HCT116 (cell line): ENCODE results near the gene TAF11. TPM values are rescaled to one million over a fixed set of nuclear protein-coding genes. Genes with fewer than 3 reads are reported as not detected.

Experiments used
- ATAC-seq: fragments of 200-7000 bp; cut with Tn5 transposase; 2 replicates; pipeline ENCODE4 v1.9.1; 2020; ENCODE audit warnings: mild to moderate bottlenecking, moderate library complexity
- BruUV-seq: library from RNA; stranded (reverse); fragments of 400-500 nt; replicated peaks from 2 replicates; lab custom pipeline; 2021; lab: Mats Ljungman, UMichigan
- CTCF ChIA-PET: fragments of 300-600 bp; sonication (Branson Sonifier 250); formaldehyde crosslinking; loops from one replicate; lab custom pipeline; 2021; ENCODE audit warnings: antibody characterized with exemption; lab: Charles Lee
- POLR2A ChIA-PET: fragments of 300-600, 350-600 bp; sonication (Branson Sonifier 250); formaldehyde crosslinking; loops from one replicate; lab custom pipeline; 2021; ENCODE audit warnings: antibody characterized with exemption; lab: Charles Lee
- RAD21 ChIA-PET, 2 experiments: fragments of 300-600 bp; sonication (Branson Sonifier 250); formaldehyde crosslinking; loops; one replicate each; lab custom pipeline; 2023; ENCODE audit warnings: low total read pairs in 2 of 2; ENCODE audit not compliant: uncharacterized antibody in 2 of 2, unreplicated experiment in 2 of 2, low non-redundant PET in 1 of 2; lab: Charles Lee
- DNase-seq: peaks from one replicate; pipeline ENCODE4 v3.0.0-alpha.2; 2010; ENCODE audit warnings: low read depth, low spot score
- H2AFZ ChIP-seq: fragments of 200-600 bp; shearing (Covaris generic), sonication (generic); 2 replicates; pipeline ENCODE4 v1.6.1; 2017; ENCODE audit warnings: low read depth, mixed run types, mixed read lengths, antibody characterized with exemption, low read length; ENCODE audit not compliant: poor library complexity, severe bottlenecking
- H3K27ac ChIP-seq: 2 replicates; pipeline ENCODE4 v1.5.1; 2012; ENCODE audit warnings: low read depth, low read length
- H3K27me3 ChIP-seq: fragments of 200-600 bp; sonication (generic); 2 replicates; pipeline ENCODE4 v1.6.1; 2016; ENCODE audit warnings: mixed run types, low read length, mixed read lengths; ENCODE audit not compliant: insufficient read depth
- H3K36me3 ChIP-seq, 2 experiments: fragments of 200-500 bp in 1 of 2; fragments of 200-600 bp in 1 of 2; sonication (Bioruptor generic) in 1 of 2; sonication (generic) in 1 of 2; 2 replicates each; pipeline versions ENCODE4 v1.5.1 to v1.6.1; 2014 to 2016; ENCODE audit warnings: low read length in 2 of 2, inconsistent platforms in 1 of 2, mixed read lengths in 1 of 2, mixed run types in 1 of 2; ENCODE audit not compliant: insufficient read depth in 2 of 2, control insufficient read depth in 1 of 2
- H3K4me1 ChIP-seq, 2 experiments: fragments of 200-600 bp in 1 of 2; sonication (generic) in 1 of 2; 2 replicates each; pipeline versions ENCODE4 v1.5.1 to v1.6.1; 2012 to 2017; ENCODE audit warnings: low read length in 2 of 2, inconsistent platforms in 1 of 2, mild to moderate bottlenecking in 1 of 2, mixed read lengths in 1 of 2, mixed run types in 1 of 2, moderate library complexity in 1 of 2; ENCODE audit not compliant: insufficient read depth in 2 of 2, control insufficient read depth in 1 of 2
- H3K4me2 ChIP-seq: fragments of 200-600 bp; sonication (generic); 2 replicates; pipeline ENCODE4 v1.6.1; 2017; ENCODE audit warnings: mixed run types, low read length, mixed read lengths
- H3K4me3 ChIP-seq, 2 experiments: fragments of 200-600 bp in 1 of 2; sonication (generic) in 1 of 2; replicated peaks in 1 of 2; 2 replicates each; pipeline ENCODE4 v1.5.1; 2011 to 2016; ENCODE audit warnings: low read length in 2 of 2, control low read depth in 1 of 2, low read depth in 1 of 2, mild to moderate bottlenecking in 1 of 2, mixed read lengths in 1 of 2, mixed run types in 1 of 2
- H3K79me2 ChIP-seq: fragments of 200-600 bp; sonication (generic); 2 replicates; pipeline ENCODE4 v1.6.1; 2017; ENCODE audit warnings: mild to moderate bottlenecking, mixed run types, low read length, moderate library complexity, mixed read lengths; ENCODE audit not compliant: insufficient read depth
- H3K9ac ChIP-seq: fragments of 200-600 bp; sonication (generic); 2 replicates; pipeline ENCODE4 v1.6.1; 2016; ENCODE audit warnings: low read length, mixed read lengths
- H3K9me2 ChIP-seq: fragments of 200-600 bp; sonication (generic), shearing (Covaris generic); 2 replicates; pipeline ENCODE4 v1.6.1; 2017; ENCODE audit warnings: mixed run types, mild to moderate bottlenecking, moderate library complexity; ENCODE audit not compliant: insufficient read depth
- H3K9me3 ChIP-seq, 2 experiments: fragments of 200-500 bp in 1 of 2; fragments of 200-600 bp in 1 of 2; sonication (Bioruptor generic) in 1 of 2; sonication (generic) in 1 of 2; 2 replicates each; pipeline ENCODE4 v1.6.1; 2014 to 2017; ENCODE audit warnings: low read length in 2 of 2, mixed read lengths in 2 of 2, inconsistent platforms in 1 of 2, low read depth in 1 of 2, mild to moderate bottlenecking in 1 of 2, mixed run types in 1 of 2, moderate library complexity in 1 of 2; ENCODE audit not compliant: control insufficient read depth in 1 of 2, insufficient read depth in 1 of 2
- H4K20me1 ChIP-seq: fragments of 200-600 bp; sonication (generic), shearing (Covaris generic); 2 replicates; pipeline ENCODE4 v1.6.1; 2017; ENCODE audit warnings: mixed run types, mild to moderate bottlenecking, moderate library complexity; ENCODE audit not compliant: insufficient read depth
- CEBPB ChIP-seq: IDR thresholded peaks from 2 replicates; pipeline ENCODE4 v1.6.1; 2012; ENCODE audit warnings: low read depth
- EGR1 ChIP-seq: IDR thresholded peaks from 2 replicates; pipeline ENCODE4 v1.6.1; 2012; ENCODE audit warnings: low read depth
- ELF1 ChIP-seq: IDR thresholded peaks from 2 replicates; pipeline ENCODE4 v1.6.1; 2012; ENCODE audit warnings: low read depth, borderline replicate concordance
- EZH2 ChIP-seq: fragments of 200-600 bp; sonication (generic); IDR thresholded peaks from 2 replicates; pipeline ENCODE4 v1.6.1; 2017; ENCODE audit warnings: antibody characterized with exemption, mixed run types
- FOSL1 ChIP-seq: IDR thresholded peaks from 2 replicates; pipeline ENCODE4 v1.6.1; 2012; ENCODE audit warnings: low read depth
- JUND ChIP-seq: IDR thresholded peaks from 2 replicates; pipeline ENCODE4 v1.6.1; 2012
- POLR2A ChIP-seq: IDR thresholded peaks from 2 replicates; pipeline ENCODE4 v1.7.0; 2011; ENCODE audit warnings: borderline replicate concordance; ENCODE audit not compliant: insufficient read depth, insufficient read length; ENCODE audit errors: extremely low read depth
- POLR2AphosphoS5 ChIP-seq: IDR thresholded peaks from 2 replicates; pipeline ENCODE4 v1.6.1; 2011; ENCODE audit warnings: mild to moderate bottlenecking, low read depth, low read length, moderate library complexity
- RAD21 ChIP-seq: IDR thresholded peaks from 2 replicates; pipeline ENCODE4 v1.6.1; 2012; ENCODE audit warnings: low read depth, mild to moderate bottlenecking
- SP1 ChIP-seq: IDR thresholded peaks from 2 replicates; pipeline ENCODE4 v1.6.1; 2012; ENCODE audit warnings: low read depth
- SRF ChIP-seq: IDR thresholded peaks from 2 replicates; pipeline ENCODE4 v1.6.1; 2012; ENCODE audit warnings: low read depth
- TCF7L2 ChIP-seq: IDR thresholded peaks from 2 replicates; pipeline ENCODE4 v1.7.0; 2011; ENCODE audit warnings: borderline replicate concordance, inconsistent platforms; ENCODE audit not compliant: insufficient read depth, insufficient read length; ENCODE audit errors: extremely low read depth
- YY1 ChIP-seq: IDR thresholded peaks from 2 replicates; pipeline ENCODE4 v1.6.1; 2011; ENCODE audit warnings: low read length, low read depth, moderate library complexity, mild to moderate bottlenecking; ENCODE audit not compliant: insufficient replicate concordance; ENCODE audit errors: extremely low read depth
- ZFX ChIP-seq: fragments of 450-650 bp; IDR thresholded peaks from 2 replicates; pipeline ENCODE4 v1.6.1; 2017
- ZNF274 ChIP-seq: fragments of 200-500 bp; sonication (Bioruptor generic); IDR thresholded peaks from 2 replicates; pipeline ENCODE4 v1.6.1; 2014; ENCODE audit warnings: mild to moderate bottlenecking, low read depth, low read length, inconsistent platforms
- intact Hi-C: fragments of 100-400 bp; cut with micrococcal nuclease; formaldehyde crosslinking; loops from 2 replicates; pipeline ENCODE4 v1.10.0; 2022
- total RNA-seq: library from RNA; stranded (reverse); gene quantifications from one replicate; pipeline ENCODE4 v1.2.1, GENCODE V29; 2021; ENCODE audit not compliant: unreplicated experiment
- TF ChIP-seq, protein P1 (sequence below): IDR thresholded peaks from 2 replicates; pipeline ENCODE4 v1.6.1; 2012
- TF ChIP-seq, protein P2 (sequence below), 3 experiments: fragments of 200-600 bp in 1 of 3; sonication (generic) in 1 of 3; IDR thresholded peaks in 2 of 3; conservative IDR thresholded peaks in 1 of 3; 2 replicates each; pipeline ENCODE4 v1.5.1; 2012 to 2017; ENCODE audit warnings: low read depth in 2 of 3, low read length in 2 of 3, antibody characterized with exemption in 1 of 3, borderline replicate concordance in 1 of 3, control low read depth in 1 of 3, mild to moderate bottlenecking in 1 of 3, mixed read lengths in 1 of 3, mixed run types in 1 of 3, moderate library complexity in 1 of 3; ENCODE audit not compliant: insufficient read depth in 1 of 3
- TF ChIP-seq, protein P3 (sequence below): IDR thresholded peaks from 2 replicates; pipeline ENCODE4 v1.6.1; 2011; ENCODE audit warnings: mild to moderate bottlenecking, low read length, moderate library complexity; ENCODE audit not compliant: insufficient replicate concordance; ENCODE audit errors: extremely low read depth
- TF ChIP-seq, protein P4 (sequence below): IDR thresholded peaks from 2 replicates; pipeline ENCODE4 v1.6.1; 2012; ENCODE audit warnings: low read depth
- TF ChIP-seq, protein P5 (sequence below): IDR thresholded peaks from 2 replicates; pipeline ENCODE4 v1.6.1; 2012

The TAF11 gene
- total RNA-seq, 1 experiment from 2014 or later: 23.7 TPM

DNA sequence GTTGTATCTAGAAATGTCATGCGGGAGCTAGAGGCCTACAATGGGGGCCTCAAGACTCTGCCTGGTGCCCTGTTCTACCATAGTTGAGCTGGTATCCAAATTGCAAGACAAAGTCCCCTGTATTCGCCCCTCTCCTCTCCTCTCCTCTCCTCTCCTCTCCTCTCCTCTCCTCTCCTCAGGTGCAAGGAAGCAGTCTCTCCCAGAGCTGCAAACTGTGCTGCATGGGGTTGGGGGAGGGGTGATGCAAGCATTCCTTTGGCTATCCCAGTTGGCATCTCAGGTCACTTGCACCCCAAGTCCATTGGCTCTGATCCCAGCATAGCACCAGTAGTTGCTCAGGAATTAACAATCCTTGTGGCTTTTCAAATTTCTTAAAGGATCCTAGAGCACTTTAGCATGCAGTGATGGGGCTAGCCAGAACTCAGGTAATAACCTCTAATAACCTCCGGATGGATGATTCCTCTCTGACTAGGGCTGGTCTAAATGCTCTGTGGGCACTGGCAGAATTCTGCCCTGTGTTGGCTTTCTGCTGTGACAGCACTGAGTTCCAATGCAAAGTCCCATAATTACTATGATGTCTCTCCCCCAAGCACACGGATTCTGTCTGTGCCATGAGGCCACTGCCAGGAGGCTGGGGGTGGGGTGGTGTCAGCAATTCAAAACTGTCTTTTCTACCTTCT lies 35.3 kb downstream of the TAF11 start:
- no peak overlapping the region for H3K9ac ChIP-seq
- ATAC-seq: no peak
- no peaks in the 10 kb centered on the region for H4K20me1 ChIP-seq
- H3K9me2 ChIP-seq: no peaks in the 10 kb centered on the region
- no peak overlapping the region for H3K27ac ChIP-seq
- no peak overlapping the region for H3K4me2 ChIP-seq
- POLR2A ChIA-PET: no interaction called here
- H2AFZ ChIP-seq: no peak overlapping the region
- H3K27me3 ChIP-seq: no peaks in the 10 kb centered on the region
- BruUV-seq: no TSS peak
- H3K79me2 ChIP-seq: no peaks in the 10 kb centered on the region
- no peaks in the 10 kb centered on the region for H3K4me1 ChIP-seq
- RAD21 ChIA-PET: no interaction called here
- H3K4me3 ChIP-seq: no peak overlapping the region
- CTCF ChIA-PET: no interaction called here
- DNase-seq: no peak
- intact Hi-C loops: no loop called here
- H3K9me3 ChIP-seq: no peaks in the 10 kb centered on the region
- TF ChIP-seq SP1: no peak
- TF ChIP-seq, protein P1, sequence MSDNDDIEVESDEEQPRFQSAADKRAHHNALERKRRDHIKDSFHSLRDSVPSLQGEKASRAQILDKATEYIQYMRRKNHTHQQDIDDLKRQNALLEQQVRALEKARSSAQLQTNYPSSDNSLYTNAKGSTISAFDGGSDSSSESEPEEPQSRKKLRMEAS: no peak
- TF ChIP-seq, protein P2, sequence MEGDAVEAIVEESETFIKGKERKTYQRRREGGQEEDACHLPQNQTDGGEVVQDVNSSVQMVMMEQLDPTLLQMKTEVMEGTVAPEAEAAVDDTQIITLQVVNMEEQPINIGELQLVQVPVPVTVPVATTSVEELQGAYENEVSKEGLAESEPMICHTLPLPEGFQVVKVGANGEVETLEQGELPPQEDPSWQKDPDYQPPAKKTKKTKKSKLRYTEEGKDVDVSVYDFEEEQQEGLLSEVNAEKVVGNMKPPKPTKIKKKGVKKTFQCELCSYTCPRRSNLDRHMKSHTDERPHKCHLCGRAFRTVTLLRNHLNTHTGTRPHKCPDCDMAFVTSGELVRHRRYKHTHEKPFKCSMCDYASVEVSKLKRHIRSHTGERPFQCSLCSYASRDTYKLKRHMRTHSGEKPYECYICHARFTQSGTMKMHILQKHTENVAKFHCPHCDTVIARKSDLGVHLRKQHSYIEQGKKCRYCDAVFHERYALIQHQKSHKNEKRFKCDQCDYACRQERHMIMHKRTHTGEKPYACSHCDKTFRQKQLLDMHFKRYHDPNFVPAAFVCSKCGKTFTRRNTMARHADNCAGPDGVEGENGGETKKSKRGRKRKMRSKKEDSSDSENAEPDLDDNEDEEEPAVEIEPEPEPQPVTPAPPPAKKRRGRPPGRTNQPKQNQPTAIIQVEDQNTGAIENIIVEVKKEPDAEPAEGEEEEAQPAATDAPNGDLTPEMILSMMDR (IDR thresholded peaks at IDR 0.05 in 2 of 3, conservative IDR thresholded peaks at IDR 0.05 in 1 of 3; ENCODE audit: borderline replicate concordance in 1 of 3, insufficient read depth in 1 of 3, low read depth in 2 of 3, low read length in 2 of 3): no peak
- TF ChIP-seq JUND: no peak
- TF ChIP-seq ELF1: no peak
- no peak for TF ChIP-seq EGR1
- TF ChIP-seq ZFX: no peak
- no peak for TF ChIP-seq FOSL1
- no peak for TF ChIP-seq TCF7L2
- TF ChIP-seq CEBPB: no peak
- TF ChIP-seq, protein P3, sequence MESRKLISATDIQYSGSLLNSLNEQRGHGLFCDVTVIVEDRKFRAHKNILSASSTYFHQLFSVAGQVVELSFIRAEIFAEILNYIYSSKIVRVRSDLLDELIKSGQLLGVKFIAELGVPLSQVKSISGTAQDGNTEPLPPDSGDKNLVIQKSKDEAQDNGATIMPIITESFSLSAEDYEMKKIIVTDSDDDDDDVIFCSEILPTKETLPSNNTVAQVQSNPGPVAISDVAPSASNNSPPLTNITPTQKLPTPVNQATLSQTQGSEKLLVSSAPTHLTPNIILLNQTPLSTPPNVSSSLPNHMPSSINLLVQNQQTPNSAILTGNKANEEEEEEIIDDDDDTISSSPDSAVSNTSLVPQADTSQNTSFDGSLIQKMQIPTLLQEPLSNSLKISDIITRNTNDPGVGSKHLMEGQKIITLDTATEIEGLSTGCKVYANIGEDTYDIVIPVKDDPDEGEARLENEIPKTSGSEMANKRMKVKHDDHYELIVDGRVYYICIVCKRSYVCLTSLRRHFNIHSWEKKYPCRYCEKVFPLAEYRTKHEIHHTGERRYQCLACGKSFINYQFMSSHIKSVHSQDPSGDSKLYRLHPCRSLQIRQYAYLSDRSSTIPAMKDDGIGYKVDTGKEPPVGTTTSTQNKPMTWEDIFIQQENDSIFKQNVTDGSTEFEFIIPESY: no peak
- no peak for TF ChIP-seq ZNF274
- TF ChIP-seq, protein P4, sequence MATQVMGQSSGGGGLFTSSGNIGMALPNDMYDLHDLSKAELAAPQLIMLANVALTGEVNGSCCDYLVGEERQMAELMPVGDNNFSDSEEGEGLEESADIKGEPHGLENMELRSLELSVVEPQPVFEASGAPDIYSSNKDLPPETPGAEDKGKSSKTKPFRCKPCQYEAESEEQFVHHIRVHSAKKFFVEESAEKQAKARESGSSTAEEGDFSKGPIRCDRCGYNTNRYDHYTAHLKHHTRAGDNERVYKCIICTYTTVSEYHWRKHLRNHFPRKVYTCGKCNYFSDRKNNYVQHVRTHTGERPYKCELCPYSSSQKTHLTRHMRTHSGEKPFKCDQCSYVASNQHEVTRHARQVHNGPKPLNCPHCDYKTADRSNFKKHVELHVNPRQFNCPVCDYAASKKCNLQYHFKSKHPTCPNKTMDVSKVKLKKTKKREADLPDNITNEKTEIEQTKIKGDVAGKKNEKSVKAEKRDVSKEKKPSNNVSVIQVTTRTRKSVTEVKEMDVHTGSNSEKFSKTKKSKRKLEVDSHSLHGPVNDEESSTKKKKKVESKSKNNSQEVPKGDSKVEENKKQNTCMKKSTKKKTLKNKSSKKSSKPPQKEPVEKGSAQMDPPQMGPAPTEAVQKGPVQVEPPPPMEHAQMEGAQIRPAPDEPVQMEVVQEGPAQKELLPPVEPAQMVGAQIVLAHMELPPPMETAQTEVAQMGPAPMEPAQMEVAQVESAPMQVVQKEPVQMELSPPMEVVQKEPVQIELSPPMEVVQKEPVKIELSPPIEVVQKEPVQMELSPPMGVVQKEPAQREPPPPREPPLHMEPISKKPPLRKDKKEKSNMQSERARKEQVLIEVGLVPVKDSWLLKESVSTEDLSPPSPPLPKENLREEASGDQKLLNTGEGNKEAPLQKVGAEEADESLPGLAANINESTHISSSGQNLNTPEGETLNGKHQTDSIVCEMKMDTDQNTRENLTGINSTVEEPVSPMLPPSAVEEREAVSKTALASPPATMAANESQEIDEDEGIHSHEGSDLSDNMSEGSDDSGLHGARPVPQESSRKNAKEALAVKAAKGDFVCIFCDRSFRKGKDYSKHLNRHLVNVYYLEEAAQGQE: no peak
- TF ChIP-seq SRF: no peak
- TF ChIP-seq EZH2: no peak
- no peak for TF ChIP-seq POLR2A
- TF ChIP-seq YY1: no peak
- TF ChIP-seq, protein P5, sequence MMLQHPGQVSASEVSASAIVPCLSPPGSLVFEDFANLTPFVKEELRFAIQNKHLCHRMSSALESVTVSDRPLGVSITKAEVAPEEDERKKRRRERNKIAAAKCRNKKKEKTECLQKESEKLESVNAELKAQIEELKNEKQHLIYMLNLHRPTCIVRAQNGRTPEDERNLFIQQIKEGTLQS: no peak
- no peak for TF ChIP-seq POLR2AphosphoS5
- TF ChIP-seq RAD21: no peak
- peaks cover 6 to 7% of the 10 kb centered on the region in 2 experiments; a peak in 3 of 4 replicates for H3K36me3 ChIP-seq
